Pulmonary artery endothelial cell (primary cell): Measurements from ENCODE around the gene C1QTNF8. TPM values are rescaled to one million over a fixed set of nuclear protein-coding genes. Genes with fewer than 3 reads are reported as not detected.

Experiments used
- DNase-seq: peaks from one replicate; pipeline ENCODE4 v3.0.0-alpha.2; 2011; ENCODE audit warnings: low read depth, low spot score
- total RNA-seq: library from RNA; depleted of rRNA; stranded (reverse); fragments of >200 nt; gene quantifications from 2 replicates; pipeline ENCODE4 v1.2.3, GENCODE V29; 2014

Gene C1QTNF8
- total RNA-seq, 1 donor from 2014 or later, result not detected

- DNase-seq, result no peak
Observed at GRCh38 chr16:1127971-1128715, 32.1 kb upstream of the C1QTNF8 start.

GRCh38 chr16:1127101-1127500 is 31.1 kb upstream of the C1QTNF8 start:
- DNase-seq, result no peak

- no peak for DNase-seq
Observed at GRCh38 chr16:1126586-1126985, 30.5 kb upstream of the C1QTNF8 start.

GRCh38 chr16:1126044-1126443 is 30.0 kb upstream of the C1QTNF8 start:
- DNase-seq, result no peak

- no peak for DNase-seq
Observed at GRCh38 chr16:1125471-1125870, 29.4 kb upstream of the C1QTNF8 start.

- DNase-seq, result no peak
Observed at GRCh38 chr16:1124795-1125194, 28.8 kb upstream of the C1QTNF8 start.

- no peak for DNase-seq
Observed at GRCh38 chr16:1124291-1124690, 28.2 kb upstream of the C1QTNF8 start.

GRCh38 chr16:1123525-1124230 is 27.6 kb upstream of the C1QTNF8 start:
- DNase-seq, result no peak

GRCh38 chr16:1122398-1122765 is 26.3 kb upstream of the C1QTNF8 start:
- no peak for DNase-seq

- no peak for DNase-seq
Observed at GRCh38 chr16:1121601-1122397, 25.8 kb upstream of the C1QTNF8 start.

GRCh38 chr16:1121009-1121408 is 25.0 kb upstream of the C1QTNF8 start:
- DNase-seq, result no peak

- DNase-seq, result no peak
Observed at GRCh38 chr16:1120577-1120941, 24.5 kb upstream of the C1QTNF8 start.

GRCh38 chr16:1119766-1120576 is 23.9 kb upstream of the C1QTNF8 start:
- no peak for DNase-seq

- DNase-seq, result no peak
Observed at GRCh38 chr16:1119129-1119528, 23.1 kb upstream of the C1QTNF8 start.

GRCh38 chr16:1117926-1118325 is 21.9 kb upstream of the C1QTNF8 start:
- no peak for DNase-seq

GRCh38 chr16:1117176-1117900 is 21.3 kb upstream of the C1QTNF8 start:
- DNase-seq, result no peak

- DNase-seq, result no peak
Observed at GRCh38 chr16:1116693-1117077, 20.6 kb upstream of the C1QTNF8 start.

GRCh38 chr16:1113889-1114526 is 18.0 kb upstream of the C1QTNF8 start:
- no peak for DNase-seq

GRCh38 chr16:1113489-1113888 is 17.4 kb upstream of the C1QTNF8 start:
- DNase-seq, result no peak

GRCh38 chr16:1112506-1113184 is 16.6 kb upstream of the C1QTNF8 start:
- no peak for DNase-seq
